Endometrial microvascular endothelial cells (primary cell): ENCODE measurements around the gene NTNG2. TPM values are rescaled to one million over a fixed set of nuclear protein-coding genes. Genes with fewer than 3 reads are reported as not detected.

Experiments used
- in situ Hi-C: cut with HindIII; loops from 2 replicates; pipeline ENCODE4 v1.10.0; 2017; ENCODE audit warnings: low sequenced_read_pairs, low pct_unique_long_range_greater_than_20kb; ENCODE audit errors: inconsistent ontology term
- total RNA-seq: library from RNA; depleted of rRNA; stranded (reverse); fragments of >200 nt; gene quantifications from one replicate; pipeline ENCODE4 v1.2.3, GENCODE V29; 2015; ENCODE audit errors: inconsistent ontology term

Gene NTNG2
- total RNA-seq, 1 donor from 2014 or later, result 0.19 TPM

- in situ Hi-C loops, result no loop called here
Measured at GRCh38 chr9:132192728-132193127, 30.9 kb downstream of the NTNG2 start.

- in situ Hi-C loops, result no loop called here
Measured at GRCh38 chr9:132193227-132194124, 31.6 kb downstream of the NTNG2 start.

- in situ Hi-C loops, result no loop called here
Measured at GRCh38 chr9:132194508-132194907, 32.6 kb downstream of the NTNG2 start.

GRCh38 chr9:132197315-132197714, 35.5 kb downstream of the NTNG2 start:
- in situ Hi-C loops, result no loop called here

GRCh38 chr9:132197856-132198550, 36.1 kb downstream of the NTNG2 start:
- in situ Hi-C loops, result no loop called here

GRCh38 chr9:132199056-132199455, 37.2 kb downstream of the NTNG2 start:
- in situ Hi-C loops, result no loop called here

- in situ Hi-C loops, result no loop called here
Measured at GRCh38 chr9:132200706-132201105, 38.8 kb downstream of the NTNG2 start.

GRCh38 chr9:132201139-132201538, 39.3 kb downstream of the NTNG2 start:
- in situ Hi-C loops, result no loop called here

GRCh38 chr9:132201780-132202703, 40.2 kb downstream of the NTNG2 start:
- in situ Hi-C loops, result no loop called here

GRCh38 chr9:132204883-132205282, 43.0 kb downstream of the NTNG2 start:
- in situ Hi-C loops, result no loop called here

- in situ Hi-C loops, result no loop called here
Measured at GRCh38 chr9:132207215-132207614, 45.4 kb downstream of the NTNG2 start.

- in situ Hi-C loops, result no loop called here
Measured at GRCh38 chr9:132207839-132208615, 46.2 kb downstream of the NTNG2 start.

- in situ Hi-C loops, result no loop called here
Measured at GRCh38 chr9:132209228-132209627, 47.4 kb downstream of the NTNG2 start.

- in situ Hi-C loops, result no loop called here
Measured at GRCh38 chr9:132210472-132211145, 48.8 kb downstream of the NTNG2 start.

GRCh38 chr9:132211570-132211969, 49.7 kb downstream of the NTNG2 start:
- in situ Hi-C loops, result no loop called here

- in situ Hi-C loops, result no loop called here
Measured at GRCh38 chr9:132214027-132214622, 52.3 kb downstream of the NTNG2 start.

- in situ Hi-C loops, result no loop called here
Measured at GRCh38 chr9:132216861-132217619, 55.2 kb downstream of the NTNG2 start.
